DMS153 (cell line): ENCODE measurements around the gene USP32.
"Not testable (repeated sequence)": the region's sequence is repeated elsewhere in the genome, so short reads cannot be mapped to it uniquely, and the experiment has no call there.

Experiments
- DNase-seq: peaks from one replicate; lab custom pipeline; 2025; lab: John Stamatoyannopoulos, UW

USP32 gene

GRCh38 chr17:60230358-60230757, 161.6 kb downstream of the USP32 start:
- DNase-seq = no peak

GRCh38 chr17:60229188-60229802, 162.6 kb downstream of the USP32 start:
- DNase-seq = no peak

GRCh38 chr17:60227276-60227675, 164.7 kb downstream of the USP32 start:
- not testable (repeated sequence) for DNase-seq

- DNase-seq = no peak
Measured at GRCh38 chr17:60224064-60224463, 167.9 kb downstream of the USP32 start.

GRCh38 chr17:60223456-60223855, 168.5 kb downstream of the USP32 start:
- DNase-seq = no peak

- not testable (repeated sequence) for DNase-seq
Measured at GRCh38 chr17:60218774-60219173, 173.2 kb downstream of the USP32 start.

GRCh38 chr17:60215895-60216294, 176.0 kb downstream of the USP32 start:
- DNase-seq = not testable (repeated sequence)

- not testable (repeated sequence) for DNase-seq
Measured at GRCh38 chr17:60211282-60211681, 180.7 kb downstream of the USP32 start.

- not testable (repeated sequence) for DNase-seq
Measured at GRCh38 chr17:60208302-60208701, 183.6 kb downstream of the USP32 start.

GRCh38 chr17:60205782-60206181, 186.2 kb downstream of the USP32 start:
- not testable (repeated sequence) for DNase-seq

- not testable (repeated sequence) for DNase-seq
Measured at GRCh38 chr17:60198630-60199029, 193.3 kb downstream of the USP32 start.

GRCh38 chr17:60194141-60194540, 197.8 kb downstream of the USP32 start:
- DNase-seq = not testable (repeated sequence)

GRCh38 chr17:60193482-60193881, 198.5 kb downstream of the USP32 start:
- DNase-seq = no peak

- DNase-seq = not testable (repeated sequence)
Measured at GRCh38 chr17:60193032-60193431, 198.9 kb downstream of the USP32 start.

- DNase-seq = not testable (repeated sequence)
Measured at GRCh38 chr17:60190032-60190431, 201.9 kb downstream of the USP32 start.

GRCh38 chr17:60188759-60189158, 203.2 kb downstream of the USP32 start:
- no peak for DNase-seq

GRCh38 chr17:60186846-60187745, 204.8 kb downstream of the USP32 start:
- DNase-seq = not testable (repeated sequence)

- DNase-seq = not testable (repeated sequence)
Measured at GRCh38 chr17:60186372-60186771, 205.6 kb downstream of the USP32 start.

- not testable (repeated sequence) for DNase-seq
Measured at GRCh38 chr17:60180380-60180779, 211.6 kb downstream of the USP32 start.

GRCh38 chr17:60178180-60178579, 213.8 kb downstream of the USP32 start:
- peak; percentile 56 for DNase-seq

GRCh38 chr17:60176763-60177162, 215.2 kb downstream of the USP32 start:
- not testable (repeated sequence) for DNase-seq

GRCh38 chr17:60174767-60175166, 217.2 kb downstream of the USP32 start:
- not testable (repeated sequence) for DNase-seq

GRCh38 chr17:60174035-60174434, 217.9 kb downstream of the USP32 start:
- no peak for DNase-seq
